K562 (cell line): ENCODE data around the gene DNA2.

Experiments
- HDAC1 ChIP-seq, 2 experiments: fragments of 450-650 bp; IDR thresholded peaks; 2 replicates each; pipeline ENCODE4 v1.6.1; 2016 to 2017; ENCODE audit warnings: inconsistent platforms in 1 of 2, mild to moderate bottlenecking in 1 of 2, moderate library complexity in 1 of 2
- MCM7 ChIP-seq, 2 experiments: fragments of 450-650 bp; IDR thresholded peaks; 2 replicates each; pipeline ENCODE4 v1.6.1; 2016 to 2018
- NRF1 ChIP-seq, 2 experiments: fragments of 450-650 bp; IDR thresholded peaks in 1 of 2; conservative IDR thresholded peaks in 1 of 2; 2 replicates each; pipeline ENCODE4 v1.6.1; 2014; ENCODE audit warnings: mild to moderate bottlenecking in 2 of 2
- PRMT5 ChIP-seq: sonication (generic); formaldehyde crosslinking; IDR thresholded peaks from 2 replicates; pipeline ENCODE4 v1.5.0; 2020; ENCODE audit warnings: missing genetic modification reagents
- ZKSCAN1 ChIP-seq: fragments of 150-350 bp; IDR thresholded peaks from 2 replicates; pipeline ENCODE4 v1.6.1; 2016; ENCODE audit warnings: low read depth, low read length
- ZNF23 ChIP-seq: fragments of 250-450 bp; sonication (Bioruptor Pico); IDR thresholded peaks from 2 replicates; pipeline ENCODE4 v1.4.0; 2020; ENCODE audit warnings: mild to moderate bottlenecking
- ZNF830 ChIP-seq: fragments of 250-450 bp; sonication (Bioruptor Pico); IDR thresholded peaks from 2 replicates; pipeline ENCODE4 v1.5.0; 2021; ENCODE audit warnings: mild to moderate bottlenecking
- TF ChIP-seq, protein P1 (sequence below): fragments of 450-650 bp; formaldehyde crosslinking; IDR thresholded peaks from 2 replicates; pipeline ENCODE4 v1.4.0; 2022; ENCODE audit warnings: mild to moderate bottlenecking, moderate library complexity
- TF ChIP-seq, protein P2 (sequence below): sonication (generic); formaldehyde crosslinking; IDR thresholded peaks from 2 replicates; pipeline ENCODE4 v1.9.0; 2022; ENCODE audit warnings: mild to moderate bottlenecking, missing genetic modification reagents
- TF ChIP-seq, protein P3 (sequence below), 3 experiments: IDR thresholded peaks in 2 of 3; conservative IDR thresholded peaks in 1 of 3; 2 replicates each; pipeline ENCODE4 v1.5.1; 2011 to 2012; ENCODE audit warnings: low read length in 3 of 3, mild to moderate bottlenecking in 3 of 3, control low read depth in 2 of 3, improper control_type of control experiment in 1 of 3, inconsistent platforms in 1 of 3, low read depth in 1 of 3, mixed read lengths in 1 of 3, moderate library complexity in 1 of 3; ENCODE audit not compliant: insufficient read depth in 2 of 3
- TF ChIP-seq, protein P4 (sequence below), 2 experiments: fragments of 450-650 bp; conservative IDR thresholded peaks; 2 replicates each; pipeline ENCODE4 v1.6.1; 2017; ENCODE audit warnings: mild to moderate bottlenecking in 2 of 2, moderate library complexity in 2 of 2

DNA sequence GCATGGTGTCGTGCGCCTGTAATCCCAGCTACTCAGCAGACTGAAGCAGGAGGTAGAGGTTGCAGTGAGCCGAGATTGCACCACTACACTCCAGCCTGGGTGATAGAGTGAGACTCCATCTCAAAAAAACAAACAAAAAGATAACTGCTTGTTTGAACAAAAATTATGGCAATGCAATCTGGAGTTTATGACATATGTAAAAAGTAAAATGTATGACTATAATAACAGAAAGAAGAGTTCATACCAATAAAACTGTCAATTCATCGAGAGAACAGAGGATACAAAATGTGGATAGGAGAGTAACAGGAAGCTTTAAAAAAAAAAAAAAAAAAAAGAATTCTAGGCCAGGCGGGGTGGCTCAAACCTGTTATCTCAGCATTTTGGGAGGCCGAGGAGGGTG lies 36.3 kb upstream of the DNA2 start:
- TF ChIP-seq, protein P1, sequence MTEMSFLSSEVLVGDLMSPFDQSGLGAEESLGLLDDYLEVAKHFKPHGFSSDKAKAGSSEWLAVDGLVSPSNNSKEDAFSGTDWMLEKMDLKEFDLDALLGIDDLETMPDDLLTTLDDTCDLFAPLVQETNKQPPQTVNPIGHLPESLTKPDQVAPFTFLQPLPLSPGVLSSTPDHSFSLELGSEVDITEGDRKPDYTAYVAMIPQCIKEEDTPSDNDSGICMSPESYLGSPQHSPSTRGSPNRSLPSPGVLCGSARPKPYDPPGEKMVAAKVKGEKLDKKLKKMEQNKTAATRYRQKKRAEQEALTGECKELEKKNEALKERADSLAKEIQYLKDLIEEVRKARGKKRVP (CRISPR knock-in tag), result no peak
- TF ChIP-seq ZKSCAN1 (no peak), ZNF830 (no peak), MCM7 (IDR thresholded peaks at IDR 0.05) (no peak), ZNF23 (no peak), HDAC1 (IDR thresholded peaks at IDR 0.05) (no peak), NRF1 (conservative IDR thresholded peaks at IDR 0.05 in 1 of 2, IDR thresholded peaks at IDR 0.05 in 1 of 2) (no peak), PRMT5 (CRISPR knock-in tag) (no peak)
- TF ChIP-seq, protein P2, sequence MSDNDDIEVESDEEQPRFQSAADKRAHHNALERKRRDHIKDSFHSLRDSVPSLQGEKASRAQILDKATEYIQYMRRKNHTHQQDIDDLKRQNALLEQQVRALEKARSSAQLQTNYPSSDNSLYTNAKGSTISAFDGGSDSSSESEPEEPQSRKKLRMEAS, result no peak
- TF ChIP-seq, protein P3, sequence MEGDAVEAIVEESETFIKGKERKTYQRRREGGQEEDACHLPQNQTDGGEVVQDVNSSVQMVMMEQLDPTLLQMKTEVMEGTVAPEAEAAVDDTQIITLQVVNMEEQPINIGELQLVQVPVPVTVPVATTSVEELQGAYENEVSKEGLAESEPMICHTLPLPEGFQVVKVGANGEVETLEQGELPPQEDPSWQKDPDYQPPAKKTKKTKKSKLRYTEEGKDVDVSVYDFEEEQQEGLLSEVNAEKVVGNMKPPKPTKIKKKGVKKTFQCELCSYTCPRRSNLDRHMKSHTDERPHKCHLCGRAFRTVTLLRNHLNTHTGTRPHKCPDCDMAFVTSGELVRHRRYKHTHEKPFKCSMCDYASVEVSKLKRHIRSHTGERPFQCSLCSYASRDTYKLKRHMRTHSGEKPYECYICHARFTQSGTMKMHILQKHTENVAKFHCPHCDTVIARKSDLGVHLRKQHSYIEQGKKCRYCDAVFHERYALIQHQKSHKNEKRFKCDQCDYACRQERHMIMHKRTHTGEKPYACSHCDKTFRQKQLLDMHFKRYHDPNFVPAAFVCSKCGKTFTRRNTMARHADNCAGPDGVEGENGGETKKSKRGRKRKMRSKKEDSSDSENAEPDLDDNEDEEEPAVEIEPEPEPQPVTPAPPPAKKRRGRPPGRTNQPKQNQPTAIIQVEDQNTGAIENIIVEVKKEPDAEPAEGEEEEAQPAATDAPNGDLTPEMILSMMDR (IDR thresholded peaks at IDR 0.05 in 2 of 3, conservative IDR thresholded peaks at IDR 0.05 in 1 of 3; ENCODE audit: insufficient read depth in 2 of 3, low read depth in 1 of 3, low read length in 3 of 3), result no peak
- TF ChIP-seq, protein P4, sequence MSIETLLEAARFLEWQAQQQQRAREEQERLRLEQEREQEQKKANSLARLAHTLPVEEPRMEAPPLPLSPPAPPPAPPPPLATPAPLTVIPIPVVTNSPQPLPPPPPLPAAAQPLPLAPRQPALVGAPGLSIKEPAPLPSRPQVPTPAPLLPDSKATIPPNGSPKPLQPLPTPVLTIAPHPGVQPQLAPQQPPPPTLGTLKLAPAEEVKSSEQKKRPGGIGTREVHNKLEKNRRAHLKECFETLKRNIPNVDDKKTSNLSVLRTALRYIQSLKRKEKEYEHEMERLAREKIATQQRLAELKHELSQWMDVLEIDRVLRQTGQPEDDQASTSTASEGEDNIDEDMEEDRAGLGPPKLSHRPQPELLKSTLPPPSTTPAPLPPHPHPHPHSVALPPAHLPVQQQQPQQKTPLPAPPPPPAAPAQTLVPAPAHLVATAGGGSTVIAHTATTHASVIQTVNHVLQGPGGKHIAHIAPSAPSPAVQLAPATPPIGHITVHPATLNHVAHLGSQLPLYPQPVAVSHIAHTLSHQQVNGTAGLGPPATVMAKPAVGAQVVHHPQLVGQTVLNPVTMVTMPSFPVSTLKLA (conservative IDR thresholded peaks at IDR 0.05), result no peak
